GM23248 (cell line): ENCODE results near the gene RPL39L.

Experiments
- EZH2 ChIP-seq: fragments of 200-600 bp; sonication (generic); IDR thresholded peaks from 2 replicates; pipeline ENCODE4 v1.6.1; 2018; ENCODE audit warnings: antibody characterized with exemption, mild to moderate bottlenecking; ENCODE audit not compliant: insufficient read depth, poor library complexity, severe bottlenecking
- EZH2phosphoT487 ChIP-seq: fragments of 200-600 bp; sonication (generic); IDR thresholded peaks from 2 replicates; pipeline ENCODE4 v1.6.1; 2018; ENCODE audit warnings: antibody characterized with exemption, moderate library complexity, mild to moderate bottlenecking, low read depth; ENCODE audit not compliant: insufficient read depth

GRCh38 chr3:187073581-187074098 lies 65.7 kb downstream of the RPL39L start:
- no peak for TF ChIP-seq EZH2
- TF ChIP-seq EZH2phosphoT487: no peak
